Epidermal melanocyte (primary cell): ENCODE measurements around the gene GZMM.

Experiments
- DNase-seq: peaks from one replicate; pipeline ENCODE4 v3.0.0; 2011; ENCODE audit warnings: low spot score; ENCODE audit not compliant: insufficient read length

The GZMM gene

GRCh38 chr19:566403-566802 is 22.6 kb downstream of the GZMM start:
- no peak for DNase-seq

- no peak for DNase-seq
These were observed 23.0 kb downstream of the GZMM start for GRCh38 chr19:566844-567243.

- no peak for DNase-seq
These were observed 23.5 kb downstream of the GZMM start for GRCh38 chr19:567296-567900.

- DNase-seq: no peak
These were observed 26.4 kb downstream of the GZMM start for GRCh38 chr19:570251-570686.

- DNase-seq: no peak
These were observed 27.2 kb downstream of the GZMM start for GRCh38 chr19:570937-571565.

- DNase-seq: no peak
These were observed 27.7 kb downstream of the GZMM start for GRCh38 chr19:571566-571974.

- peak; percentile 99 for DNase-seq
These were observed 28.4 kb downstream of the GZMM start, which contains the start of gene BSG for GRCh38 chr19:572140-572742. Gene BSG, plus strand, starts transcription at chr19:572596. Its CDS starts 39 bp downstream, at chr19:572635.

- DNase-seq: peak; percentile 64
These were observed 29.1 kb downstream of the GZMM start for GRCh38 chr19:572743-573518.

- DNase-seq: no peak
These were observed 29.6 kb downstream of the GZMM start for GRCh38 chr19:573519-573825.

- peak; percentile 63 for DNase-seq
These were observed 31.0 kb downstream of the GZMM start for GRCh38 chr19:574658-575526.

GRCh38 chr19:575527-576506 is 32.0 kb downstream of the GZMM start:
- no peak for DNase-seq

GRCh38 chr19:576768-577438 is 33.0 kb downstream of the GZMM start:
- no peak for DNase-seq

- DNase-seq: no peak
These were observed 33.9 kb downstream of the GZMM start for GRCh38 chr19:577439-578392.

GRCh38 chr19:579111-579841 is 35.4 kb downstream of the GZMM start:
- no peak for DNase-seq

- DNase-seq: no peak
These were observed 35.9 kb downstream of the GZMM start for GRCh38 chr19:579842-580155.

GRCh38 chr19:580274-580835 is 36.5 kb downstream of the GZMM start:
- no peak for DNase-seq

GRCh38 chr19:581399-582111 is 37.7 kb downstream of the GZMM start:
- DNase-seq: no peak
